Liver (tissue), 9 donors: ENCODE data around the gene FEZ2. TPM values are rescaled to one million over a fixed set of nuclear protein-coding genes. Genes with fewer than 3 reads are reported as not detected.

Experiments
- DNase-seq: peaks from one replicate; pipeline ENCODE4 v3.0.0-alpha.2; 2017; ENCODE audit warnings: low spot score
- H3K27ac ChIP-seq, 2 donors: one replicate each; pipeline ENCODE4 v1.7.0; 2013; ENCODE audit warnings: inconsistent platforms in 2 of 2, low read length in 2 of 2, control low read depth in 1 of 2, low read depth in 1 of 2, mild to moderate bottlenecking in 1 of 2
- H3K27me3 ChIP-seq, 4 donors: one replicate each; pipeline versions ENCODE4 v1.6.1 to v1.7.0; 2013; ENCODE audit warnings: low read length in 3 of 4, inconsistent platforms in 1 of 4, mild to moderate bottlenecking in 1 of 4, moderate library complexity in 1 of 4; ENCODE audit not compliant: control insufficient read depth in 4 of 4, insufficient read depth in 4 of 4
- H3K36me3 ChIP-seq, 4 donors: one replicate each; pipeline versions ENCODE4 v1.6.1 to v1.7.0; 2013; ENCODE audit warnings: low read length in 3 of 4, mild to moderate bottlenecking in 3 of 4, low read depth in 1 of 4, moderate library complexity in 1 of 4; ENCODE audit not compliant: control insufficient read depth in 4 of 4, insufficient read depth in 3 of 4
- H3K4me1 ChIP-seq, 4 donors: one replicate each; pipeline versions ENCODE4 v1.6.1 to v1.7.0; 2013; ENCODE audit warnings: low read length in 3 of 4, mild to moderate bottlenecking in 3 of 4, moderate library complexity in 1 of 4; ENCODE audit not compliant: control insufficient read depth in 4 of 4, insufficient read depth in 4 of 4
- H3K4me3 ChIP-seq, 3 donors: one replicate each; pipeline versions ENCODE4 v1.6.1 to v1.7.0; 2013; ENCODE audit warnings: low read length in 3 of 3, control low read depth in 1 of 3, low read depth in 1 of 3, mild to moderate bottlenecking in 1 of 3
- H3K9ac ChIP-seq, 2 donors: one replicate each; pipeline ENCODE4 v1.7.0; 2013; ENCODE audit warnings: low read length in 2 of 2, mild to moderate bottlenecking in 2 of 2, moderate library complexity in 2 of 2, control low read depth in 1 of 2, low read depth in 1 of 2
- H3K9me3 ChIP-seq, 4 donors: one replicate each; pipeline versions ENCODE4 v1.6.1 to v1.7.0; 2013; ENCODE audit warnings: low read length in 3 of 4; ENCODE audit not compliant: control insufficient read depth in 4 of 4
- EGR1 ChIP-seq, 2 donors: IDR thresholded peaks; 2 replicates each; pipeline ENCODE4 v1.6.1; 2016 to 2018; ENCODE audit warnings: antibody characterized with exemption in 2 of 2, low read depth in 2 of 2
- FOXA1 ChIP-seq: IDR thresholded peaks from 2 replicates; pipeline ENCODE4 v1.6.1; 2016; ENCODE audit warnings: antibody characterized with exemption
- FOXA2 ChIP-seq: IDR thresholded peaks from 2 replicates; pipeline ENCODE4 v1.6.1; 2016; ENCODE audit warnings: antibody characterized with exemption
- GABPA ChIP-seq, 2 donors: IDR thresholded peaks in 1 of 2; conservative IDR thresholded peaks in 1 of 2; 2 replicates each; pipeline ENCODE4 v1.6.1; 2016; ENCODE audit warnings: antibody characterized with exemption in 2 of 2, mild to moderate bottlenecking in 1 of 2, moderate library complexity in 1 of 2
- HNF4A ChIP-seq, 2 donors: conservative IDR thresholded peaks; 2 replicates each; pipeline ENCODE4 v1.6.1; 2016; ENCODE audit warnings: antibody characterized with exemption in 2 of 2, mild to moderate bottlenecking in 2 of 2
- HNF4G ChIP-seq: IDR thresholded peaks from 2 replicates; pipeline ENCODE4 v1.6.1; 2016; ENCODE audit warnings: antibody characterized with exemption
- JUND ChIP-seq, 2 donors: IDR thresholded peaks; 2 replicates each; pipeline ENCODE4 v1.6.1; 2016; ENCODE audit warnings: antibody characterized with exemption in 2 of 2
- NR2F2 ChIP-seq: IDR thresholded peaks from 2 replicates; pipeline ENCODE4 v1.6.1; 2016; ENCODE audit warnings: antibody characterized with exemption
- RAD21 ChIP-seq, 2 donors: IDR thresholded peaks; 2 replicates each; pipeline ENCODE4 v1.6.1; 2016; ENCODE audit warnings: antibody characterized with exemption in 2 of 2, mild to moderate bottlenecking in 2 of 2
- REST ChIP-seq: IDR thresholded peaks from 2 replicates; pipeline ENCODE4 v1.6.1; 2016; ENCODE audit warnings: antibody characterized with exemption, mild to moderate bottlenecking
- SP1 ChIP-seq: IDR thresholded peaks from 2 replicates; pipeline ENCODE4 v1.6.1; 2018; ENCODE audit warnings: antibody characterized with exemption, mild to moderate bottlenecking
- TAF1 ChIP-seq: conservative IDR thresholded peaks from 2 replicates; pipeline ENCODE4 v1.6.1; 2016; ENCODE audit warnings: antibody characterized with exemption, mild to moderate bottlenecking
- YY1 ChIP-seq: IDR thresholded peaks from 2 replicates; pipeline ENCODE4 v1.6.1; 2016; ENCODE audit warnings: antibody characterized with exemption, mild to moderate bottlenecking
- ZBTB33 ChIP-seq: IDR thresholded peaks from 2 replicates; pipeline ENCODE4 v1.6.1; 2016; ENCODE audit warnings: antibody characterized with exemption
- WGBS: extraction: QIAGEN DNeasy Blood & Tissue Kit; methylation state at CpG from one replicate; pipeline ENCODE4 v1.1.7; 2013; 5-methylcytosine and 5-hydroxymethylcytosine counted together
- polyA plus RNA-seq, 2 donors: library from polyadenylated mRNA; stranded (reverse) in 1 of 2; unstranded in 1 of 2; fragments of 200-250 nt in 1 of 2; fragments of >200 nt in 1 of 2; fragmentation: Nextera tagmentation in 1 of 2; extraction: Ambion mirVana in 1 of 2; gene quantifications; one replicate each; pipeline versions ENCODE4 v1.2.1 to v1.2.3, GENCODE V29; 2013 to 2015
- total RNA-seq, 2 donors: library from RNA; depleted of rRNA; stranded (reverse); fragments of >200 nt; gene quantifications; one replicate each; pipeline ENCODE4 v1.2.3, GENCODE V29; 2014
- TF ChIP-seq, protein P1 (sequence below): fragments of 150-350 bp; IDR thresholded peaks from 2 replicates; pipeline ENCODE4 v1.5.1; 2017; ENCODE audit warnings: improper control_type of control experiment, low read depth, low read length; ENCODE audit not compliant: missing input control
- TF ChIP-seq, protein P2 (sequence below): IDR thresholded peaks from 2 replicates; pipeline ENCODE4 v1.6.1; 2016; ENCODE audit warnings: antibody characterized with exemption
- donor health status: healthy.
- donor health status: healthy.
- donor health status: healthy.
- donor health status: healthy.
- donor health status: healthy.

The FEZ2 gene
- total and polyA plus RNA-seq, 4 donors: 11.9 to 16.1 (median 14.1) TPM

DNA sequence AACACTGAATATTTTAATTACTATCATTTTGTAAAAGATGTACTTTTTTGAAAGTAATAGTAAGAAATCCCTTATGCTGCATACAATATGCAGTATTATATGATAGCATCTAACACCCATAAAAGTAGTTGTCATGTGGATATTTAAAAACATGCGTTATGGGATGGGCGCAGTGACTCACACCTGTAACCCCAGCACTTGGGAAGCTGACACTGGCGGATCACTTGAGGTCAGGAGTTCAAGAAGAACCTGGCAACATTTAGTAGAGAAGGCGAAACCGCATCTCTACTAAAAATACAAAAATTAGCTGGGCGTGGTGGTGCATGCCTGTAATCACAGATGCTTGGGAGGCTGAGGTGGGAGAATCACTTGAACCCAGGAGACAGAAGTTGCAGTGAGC lies 88.9 kb downstream of the FEZ2 start:
- Histone ChIP-seq H3K9me3 (no peaks in the 10 kb centered on the region), H3K36me3 (no peaks in the 10 kb centered on the region), H3K9ac (no peak overlapping the region), H3K4me3 (no peak overlapping the region), H3K4me1 (no peaks in the 10 kb centered on the region), H3K27ac (no peak overlapping the region), H3K27me3 (no peaks in the 10 kb centered on the region)
- TF ChIP-seq JUND (IDR thresholded peaks at IDR 0.05) (no peak), HNF4A (conservative IDR thresholded peaks at IDR 0.05) (no peak), FOXA1 (no peak), HNF4G (no peak), TAF1 (no peak), FOXA2 (no peak), EGR1 (IDR thresholded peaks at IDR 0.05; ENCODE audit: low read depth in 2 of 2) (no peak), SP1 (no peak), RAD21 (IDR thresholded peaks at IDR 0.05) (no peak), YY1 (no peak), REST (no peak), NR2F2 (no peak), ZBTB33 (no peak)
- TF ChIP-seq, protein P1, sequence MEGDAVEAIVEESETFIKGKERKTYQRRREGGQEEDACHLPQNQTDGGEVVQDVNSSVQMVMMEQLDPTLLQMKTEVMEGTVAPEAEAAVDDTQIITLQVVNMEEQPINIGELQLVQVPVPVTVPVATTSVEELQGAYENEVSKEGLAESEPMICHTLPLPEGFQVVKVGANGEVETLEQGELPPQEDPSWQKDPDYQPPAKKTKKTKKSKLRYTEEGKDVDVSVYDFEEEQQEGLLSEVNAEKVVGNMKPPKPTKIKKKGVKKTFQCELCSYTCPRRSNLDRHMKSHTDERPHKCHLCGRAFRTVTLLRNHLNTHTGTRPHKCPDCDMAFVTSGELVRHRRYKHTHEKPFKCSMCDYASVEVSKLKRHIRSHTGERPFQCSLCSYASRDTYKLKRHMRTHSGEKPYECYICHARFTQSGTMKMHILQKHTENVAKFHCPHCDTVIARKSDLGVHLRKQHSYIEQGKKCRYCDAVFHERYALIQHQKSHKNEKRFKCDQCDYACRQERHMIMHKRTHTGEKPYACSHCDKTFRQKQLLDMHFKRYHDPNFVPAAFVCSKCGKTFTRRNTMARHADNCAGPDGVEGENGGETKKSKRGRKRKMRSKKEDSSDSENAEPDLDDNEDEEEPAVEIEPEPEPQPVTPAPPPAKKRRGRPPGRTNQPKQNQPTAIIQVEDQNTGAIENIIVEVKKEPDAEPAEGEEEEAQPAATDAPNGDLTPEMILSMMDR: no peak
- TF ChIP-seq, protein P2, sequence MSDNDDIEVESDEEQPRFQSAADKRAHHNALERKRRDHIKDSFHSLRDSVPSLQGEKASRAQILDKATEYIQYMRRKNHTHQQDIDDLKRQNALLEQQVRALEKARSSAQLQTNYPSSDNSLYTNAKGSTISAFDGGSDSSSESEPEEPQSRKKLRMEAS: no peak
- DNase-seq: no peak
- 92% methylated on average over 6 of the region's 6 CpGs for WGBS

DNA sequence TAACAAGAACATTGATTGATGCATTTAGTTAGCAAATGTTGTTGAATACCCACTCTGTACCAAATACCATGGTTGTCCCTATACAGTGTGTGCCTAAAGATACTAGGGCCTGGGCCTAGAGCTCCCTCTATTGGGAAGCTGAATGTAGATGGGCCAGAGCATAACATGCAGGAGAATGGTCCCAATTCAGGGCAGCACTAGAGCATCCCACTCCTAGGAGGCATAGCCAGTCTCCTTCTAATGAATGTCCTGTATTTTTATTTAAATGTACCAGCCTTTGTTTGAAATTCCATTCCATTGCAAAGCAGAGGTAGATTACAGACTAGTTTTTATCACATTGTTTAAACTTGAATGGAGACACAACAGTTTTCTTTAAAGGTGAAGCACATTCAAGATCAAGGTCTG lies 90.6 kb downstream of the FEZ2 start:
- Histone ChIP-seq H3K9ac (no peak overlapping the region), H3K27me3 (no peaks in the 10 kb centered on the region), H3K36me3 (no peaks in the 10 kb centered on the region), H3K4me1 (no peaks in the 10 kb centered on the region), H3K4me3 (no peak overlapping the region), H3K9me3 (no peaks in the 10 kb centered on the region), H3K27ac (no peak overlapping the region)
- TF ChIP-seq, protein P1: peak; percentile 35
- TF ChIP-seq RAD21 (IDR thresholded peaks at IDR 0.05) (peak; percentile 78 to 86), GABPA (IDR thresholded peaks at IDR 0.05 in 1 of 2, conservative IDR thresholded peaks at IDR 0.05 in 1 of 2) (no peak)
- no peak for DNase-seq
